Right lobe of liver (tissue), 4 donors: ENCODE measurements around the gene NIT1.

Experiments
- CTCF ChIP-seq, 4 donors: fragments of 200-600 bp in 3 of 4; fragments of 450-650 bp in 1 of 4; IDR thresholded peaks; one replicate each; pipeline versions ENCODE4 v1.5.1 to v1.8.0; 2016 to 2022; ENCODE audit warnings: antibody characterized with exemption in 4 of 4, mild to moderate bottlenecking in 2 of 4
- POLR2A ChIP-seq: fragments of 450-650 bp; IDR thresholded peaks from one replicate; pipeline ENCODE4 v1.6.1; 2017; ENCODE audit warnings: antibody characterized with exemption, mild to moderate bottlenecking
- donor health status: DM: no; HTN: no; CAD: no.
- donor health status: DM: no; HTN: no; CAD: no.
- donor health status: DM: no; HTN: yes; CAD: no.

DNA sequence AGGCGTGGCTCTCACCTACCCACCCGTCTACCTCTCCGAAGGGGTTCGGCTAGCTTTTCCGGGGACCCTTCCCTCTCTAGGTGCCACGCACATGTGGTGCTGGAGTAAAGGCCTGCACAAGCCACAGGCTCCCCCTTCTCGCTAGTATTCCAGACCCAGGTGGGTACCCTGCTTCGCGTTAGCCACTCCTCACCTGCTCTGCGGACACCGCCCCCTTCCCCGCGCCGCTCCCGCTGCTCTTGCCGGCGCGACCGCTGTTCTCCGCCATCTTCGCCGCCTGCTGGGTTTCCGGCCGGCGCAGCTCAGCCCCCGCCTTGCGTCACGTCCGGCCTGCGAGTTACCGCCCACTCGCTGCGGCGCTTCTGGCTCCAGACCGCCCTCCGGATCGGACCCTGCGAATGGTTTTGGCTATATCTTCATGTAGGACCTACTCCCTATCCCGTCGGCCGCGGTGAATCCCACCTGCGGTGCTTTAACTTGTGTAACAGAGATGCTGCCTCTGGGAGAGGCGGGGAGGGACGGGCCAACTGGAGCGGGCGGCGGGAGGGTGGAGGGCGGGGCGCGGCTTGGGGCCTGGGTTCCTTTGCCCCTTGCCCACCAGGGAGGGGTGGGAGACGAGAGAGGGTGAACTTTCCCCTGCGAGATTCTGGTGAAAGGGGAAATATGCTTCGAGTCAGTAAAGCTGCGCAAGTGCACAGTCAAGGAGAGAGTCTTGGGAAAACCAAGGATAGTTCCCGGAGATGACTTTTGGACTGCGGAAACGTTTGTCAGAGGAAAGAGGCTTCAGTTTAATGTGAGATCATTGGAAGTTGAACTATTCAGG, at the start of gene NIT1, which contains the start of gene PFDN2:
- TF ChIP-seq CTCF (IDR thresholded peaks at IDR 0.05) (no peak), POLR2A (peak; percentile 96)
